Measurements from ENCODE around the gene KDM4D.

DNA sequence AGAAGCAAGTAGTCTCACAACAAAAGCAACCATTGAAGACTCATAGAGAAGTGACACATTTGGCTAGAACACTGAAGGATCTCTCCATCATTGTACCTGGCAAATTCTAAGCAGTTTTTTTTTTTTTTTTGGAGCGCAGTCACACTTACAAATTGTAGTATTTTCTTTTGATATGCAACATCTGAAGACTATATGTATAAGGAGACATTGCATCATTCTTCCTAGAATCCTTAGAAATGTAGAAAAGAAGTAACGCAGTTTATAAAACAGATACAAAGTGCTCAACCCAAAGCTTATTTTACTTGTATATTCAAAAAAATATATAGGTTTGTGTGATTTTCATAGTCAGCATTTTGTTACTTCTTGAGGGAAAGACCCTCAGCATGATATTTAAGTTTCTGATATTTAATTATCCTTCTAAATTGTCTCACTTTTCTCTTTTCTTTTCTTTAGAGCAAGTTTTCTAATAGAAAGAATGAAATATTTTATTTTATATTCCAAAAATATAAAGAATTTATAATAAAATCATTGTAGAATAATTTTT is 20.0 kb downstream of the KDM4D start:
- TF ChIP-seq, protein P1, sequence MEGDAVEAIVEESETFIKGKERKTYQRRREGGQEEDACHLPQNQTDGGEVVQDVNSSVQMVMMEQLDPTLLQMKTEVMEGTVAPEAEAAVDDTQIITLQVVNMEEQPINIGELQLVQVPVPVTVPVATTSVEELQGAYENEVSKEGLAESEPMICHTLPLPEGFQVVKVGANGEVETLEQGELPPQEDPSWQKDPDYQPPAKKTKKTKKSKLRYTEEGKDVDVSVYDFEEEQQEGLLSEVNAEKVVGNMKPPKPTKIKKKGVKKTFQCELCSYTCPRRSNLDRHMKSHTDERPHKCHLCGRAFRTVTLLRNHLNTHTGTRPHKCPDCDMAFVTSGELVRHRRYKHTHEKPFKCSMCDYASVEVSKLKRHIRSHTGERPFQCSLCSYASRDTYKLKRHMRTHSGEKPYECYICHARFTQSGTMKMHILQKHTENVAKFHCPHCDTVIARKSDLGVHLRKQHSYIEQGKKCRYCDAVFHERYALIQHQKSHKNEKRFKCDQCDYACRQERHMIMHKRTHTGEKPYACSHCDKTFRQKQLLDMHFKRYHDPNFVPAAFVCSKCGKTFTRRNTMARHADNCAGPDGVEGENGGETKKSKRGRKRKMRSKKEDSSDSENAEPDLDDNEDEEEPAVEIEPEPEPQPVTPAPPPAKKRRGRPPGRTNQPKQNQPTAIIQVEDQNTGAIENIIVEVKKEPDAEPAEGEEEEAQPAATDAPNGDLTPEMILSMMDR (IDR thresholded peaks at IDR 0.05; ENCODE audit: borderline replicate concordance, extremely low read depth, low read length, poor library complexity, severe bottlenecking), result no peak
- no peak for TF ChIP-seq EZH2 (IDR thresholded peaks at IDR 0.05; ENCODE audit: borderline replicate concordance, low read depth, low read length, severe bottlenecking)
